GM19035 (cell line): ENCODE measurements around the gene AFAP1.

Experiments
- ATAC-seq: cut with Tn5 transposase; IDR thresholded peaks from one replicate; pipeline ENCODE4 v1.9.1; 2021; ENCODE audit not compliant: unreplicated experiment

AFAP1 gene

GRCh38 chr4:7708981-7709380, 230.7 kb downstream of the AFAP1 start:
- no peak for ATAC-seq
